Left kidney (tissue), 2 donors: Measurements from ENCODE around the gene ZNF107. TPM values are rescaled to one million over a fixed set of nuclear protein-coding genes. Genes with fewer than 3 reads are reported as not detected.
"Not testable (repeated sequence)": the region's sequence is repeated elsewhere in the genome, so short reads cannot be mapped to it uniquely, and the experiment has no call there.

Experiments
- DNase-seq: peaks from one replicate; pipeline ENCODE4 v3.0.0-alpha.2; 2013
- polyA plus RNA-seq: library from polyadenylated mRNA; unstranded; fragments of 120-200 nt; gene quantifications from one replicate; pipeline ENCODE4 v1.2.1, GENCODE V29; 2013; ENCODE audit not compliant: insufficient read length

Gene ZNF107
- polyA plus RNA-seq, 1 donor: 13.8 TPM

DNA sequence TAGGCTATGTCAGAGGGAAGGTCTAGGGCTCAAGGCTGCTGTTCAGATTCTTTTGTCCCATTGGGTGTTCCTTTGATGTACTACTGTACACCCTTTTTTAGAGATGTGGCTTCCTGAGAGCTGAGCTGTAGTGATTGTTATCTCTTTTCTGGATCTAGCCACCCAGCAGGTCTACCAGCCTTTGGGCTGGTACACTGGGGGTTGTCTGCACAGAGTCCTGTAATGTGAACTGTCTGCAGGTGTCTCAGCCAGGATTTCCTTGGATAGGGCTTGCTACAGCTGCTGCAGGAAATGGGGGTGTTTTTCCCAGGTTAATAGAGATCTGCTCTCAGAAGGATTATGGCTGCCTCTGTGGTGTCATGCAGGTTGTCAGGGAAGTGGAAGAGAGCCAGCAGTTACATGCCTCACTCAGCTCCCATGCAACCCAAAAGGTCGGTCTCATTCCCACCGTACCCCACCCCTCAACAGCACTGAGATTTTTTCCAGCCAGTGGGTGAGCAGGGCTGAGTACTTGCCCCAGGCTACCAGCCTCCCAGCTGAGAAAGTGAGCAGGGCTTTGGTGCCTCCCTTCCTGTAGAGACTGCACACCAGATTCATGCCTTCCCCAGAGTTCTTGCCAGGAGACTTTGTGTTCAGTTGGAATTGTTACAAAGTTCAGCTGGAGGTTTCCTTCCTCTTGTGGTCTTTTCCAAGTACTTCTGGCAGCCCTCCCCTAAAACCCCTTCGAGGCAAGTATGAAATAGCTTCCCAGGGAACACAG lies 63.3 kb downstream of the ZNF107 start:
- no peak for DNase-seq

DNA sequence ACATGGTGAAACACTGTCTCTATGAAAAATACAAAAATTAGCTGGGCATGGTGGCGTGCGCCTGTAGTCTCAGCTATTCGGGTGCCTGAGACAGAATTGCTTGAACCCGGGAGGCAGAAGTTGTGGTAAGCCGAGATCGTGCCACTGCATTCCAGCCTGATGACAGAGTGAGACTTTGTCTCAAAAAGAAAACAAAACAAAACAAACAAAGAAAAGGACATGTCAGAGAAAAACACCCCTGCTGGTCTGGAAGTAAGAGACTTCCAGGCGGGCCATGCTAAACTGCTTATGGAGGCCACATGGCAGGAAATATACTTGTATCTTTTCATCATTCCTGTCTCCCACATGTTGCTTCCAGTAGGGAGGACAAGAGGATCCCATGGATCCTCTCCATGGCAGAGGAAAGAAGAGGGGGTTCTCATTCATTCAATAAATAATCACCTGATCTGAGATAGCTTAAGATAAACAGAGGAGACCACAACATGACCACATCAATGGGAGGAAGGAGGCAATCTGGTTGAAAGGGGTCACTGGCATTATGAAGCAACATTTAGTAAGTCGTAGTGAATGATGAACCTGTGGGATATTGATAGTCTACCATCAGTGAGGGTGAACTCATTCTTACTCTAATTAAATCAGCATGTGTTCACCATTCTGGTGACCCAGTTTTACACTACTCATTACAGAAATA lies 67.8 kb downstream of the ZNF107 start:
- DNase-seq: no peak

DNA sequence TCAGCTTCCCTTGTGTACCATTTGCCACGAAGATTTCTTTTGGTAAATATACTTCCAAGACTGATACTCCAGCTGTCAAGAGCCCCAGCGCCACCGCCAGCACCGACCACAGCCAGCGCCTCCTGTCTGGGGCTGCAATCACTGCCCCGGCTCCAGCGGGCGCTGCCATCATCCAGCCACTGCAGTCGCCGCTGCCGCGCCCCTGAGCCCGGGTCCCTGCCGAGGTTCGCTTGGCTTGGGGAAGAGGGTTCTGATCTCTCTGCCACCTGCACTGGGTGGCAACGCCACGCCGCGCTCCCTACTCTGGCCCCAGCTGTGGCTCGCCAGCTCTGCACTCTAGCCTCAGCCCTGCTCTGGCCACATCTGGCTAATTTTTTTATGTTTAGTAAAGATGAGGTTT lies 70.6 kb downstream of the ZNF107 start:
- no peak for DNase-seq

DNA sequence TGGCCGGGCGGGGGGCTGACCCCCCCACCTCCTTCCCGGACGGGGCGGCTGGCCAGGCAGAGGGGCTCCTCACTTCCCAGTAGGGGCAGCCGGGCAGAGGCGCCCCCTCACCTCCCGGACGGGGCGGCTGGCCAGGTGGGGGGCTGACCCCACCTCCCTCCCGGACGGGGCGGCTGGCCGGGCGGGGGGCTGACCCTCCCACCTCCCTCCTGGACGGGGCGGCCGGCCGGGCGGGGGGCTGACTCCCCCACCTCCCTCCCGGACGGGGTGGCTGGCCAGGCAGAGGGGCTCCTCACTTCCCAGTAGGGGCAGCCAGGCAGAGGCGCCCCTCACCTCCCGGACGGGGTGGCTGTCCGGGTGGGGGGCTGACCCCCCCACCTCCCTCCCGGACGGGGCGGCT lies 72.5 kb downstream of the ZNF107 start:
- DNase-seq: not testable (repeated sequence)

DNA sequence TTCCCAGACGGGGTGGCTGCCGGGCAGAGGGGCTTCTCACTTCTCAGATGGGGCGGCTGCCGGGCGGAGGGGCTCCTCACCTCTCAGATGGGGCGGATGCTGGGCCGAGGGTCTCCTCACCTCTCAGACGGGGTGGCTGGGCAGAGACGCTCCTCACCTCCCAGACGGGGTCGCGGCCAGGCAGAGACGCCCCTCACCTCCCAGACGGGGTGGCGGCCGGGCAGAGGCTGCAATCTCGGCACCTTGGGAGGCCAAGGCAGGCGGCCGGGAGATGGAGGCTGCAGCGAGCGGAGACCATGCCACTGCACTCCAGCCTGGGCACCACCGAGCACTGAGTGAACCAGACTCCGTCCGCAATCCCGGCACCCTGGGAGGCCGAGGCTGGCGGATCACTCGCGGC lies 73.0 kb downstream of the ZNF107 start:
- not testable (repeated sequence) for DNase-seq

DNA sequence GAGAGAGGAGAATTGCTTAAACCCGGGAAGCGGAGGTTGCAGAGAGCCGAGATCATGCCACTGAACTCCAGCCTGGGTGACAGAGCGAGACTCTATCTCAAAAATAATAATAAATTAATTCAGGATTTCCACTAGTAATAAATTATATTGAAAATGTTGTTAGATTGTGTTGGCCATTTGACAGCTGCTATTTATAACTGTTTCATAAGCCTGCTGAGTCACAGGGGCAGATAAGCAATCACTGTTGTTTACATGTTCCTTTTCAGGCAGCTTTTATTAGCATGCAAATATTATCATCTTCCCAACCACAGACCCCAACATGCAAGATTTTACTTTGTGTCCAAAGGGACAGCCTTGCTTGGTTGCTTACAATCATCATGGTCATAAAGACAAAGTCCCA lies 78.7 kb downstream of the ZNF107 start:
- no peak for DNase-seq

DNA sequence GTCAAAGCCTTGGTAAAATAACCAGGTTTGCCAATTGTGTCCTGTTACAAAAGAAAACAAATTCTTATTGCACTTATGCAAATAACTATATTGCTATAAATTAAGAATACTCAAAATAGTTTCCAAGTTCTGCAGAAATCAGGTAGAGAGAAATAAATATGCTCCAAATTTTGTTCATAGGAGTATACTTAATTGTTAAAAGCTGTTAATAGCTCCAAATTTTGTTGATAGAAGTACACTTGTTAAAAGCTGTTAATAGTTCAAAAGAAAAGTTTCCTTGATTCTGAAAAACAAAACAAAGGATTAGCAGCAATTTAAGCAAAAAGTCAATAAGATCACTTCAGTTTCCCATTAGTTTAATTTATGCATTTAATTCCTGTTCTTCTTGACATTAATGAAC lies 81.9 kb downstream of the ZNF107 start:
- DNase-seq: no peak

DNA sequence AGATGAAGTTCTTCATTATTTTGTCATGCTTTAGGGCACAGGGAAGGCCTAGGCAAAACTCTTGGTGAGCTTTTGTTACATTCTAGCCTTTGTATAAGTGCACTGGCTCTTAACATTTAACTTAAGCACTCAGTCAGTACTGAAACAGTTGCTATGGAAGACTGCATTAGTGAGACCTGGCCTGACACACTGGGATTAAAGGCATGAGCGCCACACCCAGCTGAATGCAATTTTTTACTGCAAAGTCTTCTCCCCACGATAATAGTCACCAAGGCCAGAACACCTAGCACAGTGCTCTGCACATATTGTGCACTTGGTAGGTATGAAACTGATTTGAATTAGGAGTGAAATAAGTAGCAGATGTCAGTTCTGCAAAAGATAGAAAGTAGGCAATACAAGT lies 87.1 kb downstream of the ZNF107 start:
- DNase-seq: no peak

DNA sequence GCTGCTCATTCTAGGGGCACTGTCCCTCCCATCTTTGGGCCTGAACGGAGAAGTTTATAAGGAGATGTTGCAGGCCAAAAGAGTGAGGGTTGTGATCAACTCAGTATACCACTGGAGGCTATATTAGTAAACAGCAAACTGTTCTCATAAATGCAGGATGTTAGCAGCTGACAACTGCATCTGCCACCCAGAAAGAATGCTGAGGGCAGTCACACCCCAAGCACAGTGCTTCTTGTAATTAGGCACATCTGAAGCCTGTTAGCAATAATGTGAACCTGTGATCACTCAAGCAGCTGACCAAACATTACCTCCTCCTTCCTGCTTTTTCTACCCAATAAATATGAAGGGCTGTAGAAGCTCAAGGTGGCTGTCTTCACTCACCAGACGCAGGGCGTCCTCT lies 89.9 kb downstream of the ZNF107 start:
- DNase-seq: no peak

DNA sequence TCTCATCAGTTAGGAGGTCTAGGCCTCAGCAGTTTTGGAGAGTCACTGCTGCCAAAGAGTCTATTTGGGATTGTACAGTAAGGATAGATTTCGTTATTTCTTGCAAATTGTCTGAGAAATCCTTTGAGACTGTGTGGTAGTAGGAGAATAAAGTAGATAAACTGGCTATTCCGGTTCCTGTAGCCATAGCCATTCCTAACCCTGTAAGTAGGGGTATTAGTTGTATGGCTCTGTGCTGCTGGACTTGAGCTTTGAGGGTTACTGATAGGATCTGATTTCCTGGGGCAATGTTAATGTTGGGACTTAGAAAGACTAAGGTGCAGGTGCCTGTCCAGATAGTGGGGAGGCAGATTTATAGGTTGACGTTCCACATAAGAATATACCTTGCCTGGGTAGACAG lies 92.2 kb downstream of the ZNF107 start:
- no peak for DNase-seq

Other genes with a start within 250 kb of the ZNF107 start
- gene ZNF680, start 103.1 kb upstream of the ZNF107 start, polyA plus RNA-seq: 22.8 TPM
- 25.3 TPM for gene ZNF138, start 128.3 kb downstream of the ZNF107 start, polyA plus RNA-seq
- gene ZNF273, start 237.1 kb downstream of the ZNF107 start, polyA plus RNA-seq: 13.8 TPM